Muscle layer of colon (tissue), 2 donors: ENCODE results near the gene POM121C.
"Not testable (repeated sequence)": the region's sequence is repeated elsewhere in the genome, so short reads cannot be mapped to it uniquely, and the experiment has no call there.

ENCODE experiments used
- H3K27ac ChIP-seq: one replicate; pipeline ENCODE4 v1.7.0; 2013; ENCODE audit warnings: low read depth, mild to moderate bottlenecking, low read length, moderate library complexity
- H3K27me3 ChIP-seq, 2 donors: one replicate each; pipeline ENCODE4 v1.7.0; 2013; ENCODE audit warnings: low read length in 2 of 2, mild to moderate bottlenecking in 2 of 2; ENCODE audit not compliant: insufficient read depth in 2 of 2, control insufficient read depth in 1 of 2
- H3K36me3 ChIP-seq: one replicate; pipeline ENCODE4 v1.7.0; 2013; ENCODE audit warnings: mild to moderate bottlenecking, low read length; ENCODE audit not compliant: insufficient read depth
- H3K4me1 ChIP-seq: one replicate; pipeline ENCODE4 v1.7.0; 2013; ENCODE audit warnings: mild to moderate bottlenecking, low read length; ENCODE audit not compliant: insufficient read depth
- H3K4me3 ChIP-seq, 2 donors: one replicate each; pipeline ENCODE4 v1.7.0; 2013; ENCODE audit warnings: low read length in 2 of 2, low read depth in 1 of 2, mild to moderate bottlenecking in 1 of 2, moderate library complexity in 1 of 2
- H3K9ac ChIP-seq: one replicate; pipeline ENCODE4 v1.7.0; 2013; ENCODE audit warnings: low read length
- H3K9me3 ChIP-seq: one replicate; pipeline ENCODE4 v1.7.0; 2013; ENCODE audit warnings: mild to moderate bottlenecking, low read length
- donor health status: abdominal sarcoma.
- donor health status: Adenocarcinoma of cecum.

POM121C gene

DNA sequence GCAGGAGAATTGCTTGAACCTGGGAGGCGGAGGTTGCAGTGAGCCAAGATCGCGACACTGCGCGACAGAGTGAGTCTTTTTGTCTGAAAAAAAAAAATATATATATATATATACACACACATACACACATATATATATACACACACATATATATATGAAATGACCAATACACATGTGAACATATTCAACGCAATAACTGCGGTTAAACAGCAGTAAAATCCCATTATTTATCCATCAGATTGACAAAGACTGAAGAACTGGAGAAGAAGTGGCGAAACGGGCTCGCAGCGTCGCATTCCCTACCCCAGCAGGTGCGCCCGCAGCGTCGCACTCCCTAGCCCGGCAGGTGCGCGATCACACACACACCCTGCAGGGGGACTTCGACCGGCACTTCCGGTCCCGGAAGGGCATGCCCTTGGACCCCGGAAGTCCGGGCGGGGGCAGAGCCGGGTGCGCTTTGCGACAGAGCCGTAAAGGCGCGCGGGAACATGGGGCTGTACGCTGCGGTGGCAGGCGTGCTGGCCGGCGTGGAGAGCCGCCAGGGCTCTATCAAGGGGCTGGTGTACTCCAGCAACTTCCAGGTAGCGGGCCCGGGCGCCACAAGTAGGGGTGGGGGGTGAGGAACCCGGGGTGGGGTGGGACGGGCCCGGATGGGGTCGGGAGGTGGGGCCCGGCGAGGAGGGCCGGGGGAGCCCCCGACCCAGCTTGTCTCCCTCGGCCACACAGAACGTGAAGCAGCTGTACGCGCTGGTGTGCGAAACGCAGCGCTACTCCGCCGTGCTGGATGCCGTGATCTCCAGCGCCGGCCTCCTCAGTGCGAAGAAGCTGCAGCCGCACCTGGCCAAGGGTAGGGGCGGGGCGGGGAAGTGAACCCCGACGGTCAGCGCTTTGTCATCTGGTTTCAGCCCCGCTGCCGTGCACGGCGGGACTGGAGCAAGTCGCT, 75.9 kb downstream of the POM121C start:
- not testable (repeated sequence) for H3K9ac ChIP-seq, H3K36me3 ChIP-seq

DNA sequence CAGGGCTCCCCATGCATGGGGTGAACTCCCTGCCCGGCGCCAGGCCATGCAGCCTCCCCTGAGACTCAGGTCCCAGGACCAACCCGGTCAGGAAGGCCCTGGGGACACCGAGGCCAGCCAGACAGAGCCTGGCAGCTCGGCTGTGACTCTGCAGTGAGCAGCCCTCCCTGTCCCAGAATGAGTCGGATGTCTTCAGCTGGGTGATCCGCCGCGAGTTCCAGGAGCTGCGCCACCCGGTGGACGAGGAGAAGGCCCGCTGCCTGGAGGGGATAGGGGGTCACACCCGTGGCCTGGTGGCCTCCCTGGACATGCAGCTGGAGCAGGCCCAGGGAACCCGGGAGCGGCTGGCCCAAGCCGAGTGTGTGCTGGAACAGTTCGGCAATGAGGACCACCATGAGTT, 81.4 kb downstream of the POM121C start:
- H3K4me3 ChIP-seq, H3K4me1 ChIP-seq, H3K9ac ChIP-seq, H3K27me3 ChIP-seq, H3K36me3 ChIP-seq, H3K9me3 ChIP-seq, H3K27ac ChIP-seq: not testable (repeated sequence)

More for the DNA sequence above, 75.9 kb downstream of the POM121C start:
- not testable (repeated sequence) for H3K4me1 ChIP-seq, H3K27me3 ChIP-seq, H3K4me3 ChIP-seq, H3K27ac ChIP-seq, H3K9me3 ChIP-seq

DNA sequence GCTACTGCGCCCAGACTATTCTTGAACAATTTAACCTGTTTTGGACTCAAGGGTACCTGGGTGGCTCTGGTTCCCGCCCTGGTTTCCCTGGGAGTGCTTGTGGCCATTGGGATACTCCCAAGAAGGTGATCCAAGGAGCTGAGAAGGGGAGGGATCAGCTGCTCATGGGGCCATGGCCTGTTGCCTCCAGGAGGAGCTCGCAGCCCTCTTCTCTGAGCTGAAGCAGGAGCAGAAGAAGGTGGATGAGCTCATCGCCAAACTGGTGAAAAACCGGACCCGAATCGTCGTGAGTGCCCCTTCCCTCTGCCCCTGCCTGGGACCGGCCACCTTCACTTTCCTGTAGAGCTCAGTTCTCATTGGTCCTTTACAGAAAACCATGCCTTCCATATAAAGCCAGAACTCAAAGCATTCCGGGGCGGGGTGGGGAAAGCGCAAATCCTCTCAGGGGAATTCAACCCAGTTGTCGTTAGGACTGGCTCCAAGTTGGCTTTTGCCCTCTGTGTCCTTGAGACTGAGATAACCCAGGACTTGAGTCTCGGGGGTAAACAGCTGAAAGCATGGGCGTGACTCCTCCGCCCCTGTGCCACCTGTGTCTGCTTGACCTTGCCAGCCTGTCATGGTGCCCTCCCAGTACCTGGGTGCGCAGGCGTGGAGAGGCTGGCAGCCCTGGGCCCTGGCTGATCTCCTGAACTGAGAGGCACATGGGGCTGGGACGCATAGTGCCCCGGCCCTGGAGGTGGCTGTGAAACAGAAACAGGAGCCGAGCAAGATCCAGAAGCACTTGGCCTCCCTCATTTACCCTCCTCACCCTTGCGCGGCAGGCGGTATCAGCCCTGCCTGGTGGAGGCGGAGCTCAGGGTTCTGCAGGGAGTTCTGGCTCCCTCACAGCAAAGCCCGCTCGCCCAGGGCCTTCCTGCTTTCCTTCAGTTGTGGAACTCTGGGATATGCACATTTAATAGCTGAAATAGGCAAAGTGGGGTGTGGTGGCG, 82.3 kb downstream of the POM121C start:
- H3K36me3 ChIP-seq, H3K9me3 ChIP-seq, H3K27ac ChIP-seq, H3K4me3 ChIP-seq, H3K9ac ChIP-seq, H3K4me1 ChIP-seq, H3K27me3 ChIP-seq: not testable (repeated sequence)

DNA sequence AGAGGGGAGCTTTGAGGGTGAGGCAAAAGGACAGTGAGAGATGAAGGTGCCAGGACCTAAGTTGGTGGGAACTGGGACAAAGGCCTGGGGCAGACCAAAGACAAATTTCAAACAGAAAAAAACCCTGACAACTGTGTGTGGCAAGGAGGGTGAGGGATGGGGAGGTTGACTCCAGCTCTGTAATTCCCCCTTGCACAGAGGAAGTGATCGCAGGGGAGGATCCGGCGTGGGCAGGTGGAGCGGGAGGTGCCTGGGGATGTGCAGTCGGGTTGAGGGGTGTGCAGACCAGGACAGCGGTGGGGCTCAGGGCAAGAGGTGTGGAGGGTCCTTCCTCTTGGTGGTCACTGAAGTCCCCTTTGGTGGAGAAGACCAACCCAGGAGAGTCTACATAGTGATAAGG, 85.5 kb downstream of the POM121C start:
- not testable (repeated sequence) for H3K9me3 ChIP-seq

DNA sequence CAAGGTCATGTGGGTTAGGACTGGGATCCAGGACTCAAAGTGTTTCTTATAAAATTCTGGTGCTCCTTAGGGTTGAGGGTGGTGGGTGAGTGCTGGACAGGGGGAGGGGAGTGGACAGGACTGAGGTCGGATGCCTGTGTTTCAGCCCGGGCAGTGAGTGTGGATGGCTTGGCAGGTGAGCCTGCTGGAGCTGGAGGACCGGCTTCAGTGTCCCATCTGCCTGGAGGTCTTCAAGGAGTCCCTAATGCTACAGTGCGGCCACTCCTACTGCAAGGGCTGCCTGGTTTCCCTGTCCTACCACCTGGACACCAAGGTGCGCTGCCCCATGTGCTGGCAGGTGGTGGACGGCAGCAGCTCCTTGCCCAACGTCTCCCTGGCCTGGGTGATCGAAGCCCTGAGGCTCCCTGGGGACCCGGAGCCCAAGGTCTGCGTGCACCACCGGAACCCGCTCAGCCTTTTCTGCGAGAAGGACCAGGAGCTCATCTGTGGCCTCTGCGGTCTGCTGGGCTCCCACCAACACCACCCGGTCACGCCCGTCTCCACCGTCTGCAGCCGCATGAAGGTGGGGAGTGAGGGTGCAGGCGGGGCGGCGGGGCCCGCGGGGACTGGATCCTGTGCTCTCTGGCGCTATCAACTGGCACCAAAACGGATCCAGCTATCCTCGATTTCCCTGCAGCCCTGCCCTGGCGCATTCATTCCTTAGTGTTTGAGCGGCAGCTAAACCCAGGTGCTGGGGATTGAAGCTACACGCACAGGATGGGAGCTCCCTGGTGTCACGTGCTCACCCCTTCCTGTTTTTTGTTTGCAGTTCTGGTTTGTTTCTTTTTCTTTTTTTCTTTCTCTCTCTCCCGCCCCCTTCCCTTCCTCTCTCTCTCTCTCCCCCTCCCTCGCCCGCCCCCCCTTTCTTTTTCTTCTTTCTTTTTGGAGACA, 87.1 kb downstream of the POM121C start:
- H3K4me1 ChIP-seq, H3K36me3 ChIP-seq, H3K27me3 ChIP-seq, H3K27ac ChIP-seq, H3K4me3 ChIP-seq, H3K9me3 ChIP-seq, H3K9ac ChIP-seq: not testable (repeated sequence)

More for the DNA sequence above, 85.5 kb downstream of the POM121C start:
- not testable (repeated sequence) for H3K36me3 ChIP-seq, H3K4me3 ChIP-seq, H3K4me1 ChIP-seq, H3K9ac ChIP-seq, H3K27ac ChIP-seq, H3K27me3 ChIP-seq

DNA sequence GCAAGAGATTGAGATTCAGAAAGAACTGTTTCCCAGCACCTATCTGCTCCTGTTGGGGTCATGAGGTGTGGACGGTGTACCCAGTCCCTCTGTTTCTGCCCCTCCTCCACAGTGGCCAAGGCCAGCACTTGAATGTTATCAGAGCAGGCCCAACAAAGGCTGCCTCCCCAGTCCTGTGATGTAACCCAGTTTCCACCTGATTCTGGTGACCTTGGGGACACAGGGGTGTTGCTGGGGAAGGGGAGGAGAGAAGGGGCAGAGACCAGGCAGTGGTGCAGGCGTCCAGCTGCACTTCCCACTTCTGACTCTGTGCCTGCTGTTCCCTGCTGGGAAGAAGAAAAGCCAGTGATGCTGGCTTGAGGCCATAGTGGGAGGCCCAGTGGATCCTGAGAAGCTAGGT, 88.2 kb downstream of the POM121C start:
- not testable (repeated sequence) for H3K9me3 ChIP-seq, H3K4me1 ChIP-seq, H3K36me3 ChIP-seq, H3K9ac ChIP-seq, H3K4me3 ChIP-seq, H3K27ac ChIP-seq, H3K27me3 ChIP-seq

DNA sequence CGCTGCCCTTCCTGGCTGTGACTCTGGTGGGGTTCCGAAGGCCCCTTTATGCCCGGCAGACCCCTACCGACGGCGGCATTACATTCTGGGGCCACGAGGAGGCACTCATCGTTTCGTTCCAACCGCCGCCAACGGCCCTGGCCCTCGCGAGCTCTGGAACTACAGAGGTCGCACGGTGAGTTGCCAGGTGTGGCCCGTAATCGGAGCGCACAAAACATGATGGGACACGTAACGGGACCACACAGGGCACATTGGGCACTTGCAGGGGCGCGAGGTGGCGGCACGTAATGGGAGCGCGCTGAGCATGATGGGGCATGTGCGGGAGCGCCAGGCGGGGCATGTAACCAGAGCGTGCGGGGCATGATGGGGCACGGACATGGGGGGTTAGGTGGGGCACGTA, 90.8 kb downstream of the POM121C start, which contains the start of gene TRIM73:
TRIM73 (plus strand) TSS at position 301 of the 400 bp plus-strand sequence. CDS start 3,305 bp downstream, outside the sequence.
- not testable (repeated sequence) for H3K36me3 ChIP-seq, H3K27ac ChIP-seq, H3K4me3 ChIP-seq, H3K9ac ChIP-seq, H3K4me1 ChIP-seq, H3K27me3 ChIP-seq, H3K9me3 ChIP-seq

DNA sequence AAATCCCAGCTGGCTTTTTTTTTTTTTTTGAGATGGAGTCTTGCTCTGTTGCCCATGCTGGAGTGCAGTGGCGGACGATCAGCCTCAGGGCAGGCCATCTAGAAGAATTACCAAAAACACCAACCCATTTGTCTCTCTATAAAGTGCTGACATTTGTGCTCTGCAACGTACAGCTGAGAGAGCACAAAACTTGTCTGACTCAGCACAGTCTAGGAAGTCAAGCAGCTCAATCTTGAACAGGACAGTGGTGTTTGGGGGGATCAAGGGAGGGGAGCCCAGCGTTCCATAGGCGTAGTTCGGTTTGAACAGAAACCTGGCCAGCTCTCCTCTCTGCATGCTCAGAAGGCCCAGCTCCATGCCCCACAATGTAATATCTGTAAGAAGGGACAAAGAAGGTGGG, 92.9 kb downstream of the POM121C start:
- not testable (repeated sequence) for H3K9ac ChIP-seq, H3K4me1 ChIP-seq

DNA sequence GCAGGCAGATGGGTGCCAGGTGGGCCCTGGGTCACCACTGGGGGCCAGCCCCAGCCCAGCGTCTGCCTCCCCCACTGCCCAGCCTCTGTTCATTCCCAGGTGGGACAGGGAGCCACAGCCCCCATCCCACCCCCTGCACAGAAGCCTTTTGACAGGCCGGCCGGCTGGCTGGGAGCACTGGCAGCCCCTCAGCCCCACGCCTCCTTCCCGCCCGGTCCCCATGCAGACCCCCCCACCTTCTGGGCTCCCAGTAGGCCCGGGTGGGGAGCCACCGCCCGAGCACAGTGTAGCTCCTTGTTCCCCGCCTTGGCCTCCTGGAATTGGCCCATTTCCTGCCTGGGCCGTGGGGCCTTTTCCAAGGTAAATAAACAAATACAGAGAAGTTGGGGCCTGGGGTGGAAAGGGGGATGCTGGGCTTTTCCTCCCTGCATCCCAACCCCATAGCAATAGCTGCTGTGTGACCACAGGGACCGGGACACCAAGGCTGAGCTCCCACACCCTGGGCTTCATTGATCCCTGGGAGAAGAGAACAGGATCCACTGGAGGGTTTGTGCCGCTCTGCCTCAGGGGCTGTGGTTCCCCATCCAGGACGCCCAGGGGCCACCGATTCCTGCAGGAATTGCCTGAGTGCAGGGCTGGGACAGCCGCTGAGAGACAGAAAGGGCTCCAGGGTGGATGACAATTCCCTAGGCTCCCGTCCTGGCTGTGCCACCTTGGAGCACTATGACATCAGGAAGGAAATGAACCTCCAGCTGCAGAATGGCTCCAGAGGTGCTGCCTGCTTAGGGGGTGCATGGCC, 111.4 kb downstream of the POM121C start:
- H3K27me3 ChIP-seq, H3K4me1 ChIP-seq, H3K9me3 ChIP-seq, H3K36me3 ChIP-seq, H3K9ac ChIP-seq, H3K27ac ChIP-seq, H3K4me3 ChIP-seq: not testable (repeated sequence)

More for the DNA sequence above, 92.9 kb downstream of the POM121C start:
- not testable (repeated sequence) for H3K27me3 ChIP-seq, H3K9me3 ChIP-seq, H3K36me3 ChIP-seq, H3K27ac ChIP-seq, H3K4me3 ChIP-seq

DNA sequence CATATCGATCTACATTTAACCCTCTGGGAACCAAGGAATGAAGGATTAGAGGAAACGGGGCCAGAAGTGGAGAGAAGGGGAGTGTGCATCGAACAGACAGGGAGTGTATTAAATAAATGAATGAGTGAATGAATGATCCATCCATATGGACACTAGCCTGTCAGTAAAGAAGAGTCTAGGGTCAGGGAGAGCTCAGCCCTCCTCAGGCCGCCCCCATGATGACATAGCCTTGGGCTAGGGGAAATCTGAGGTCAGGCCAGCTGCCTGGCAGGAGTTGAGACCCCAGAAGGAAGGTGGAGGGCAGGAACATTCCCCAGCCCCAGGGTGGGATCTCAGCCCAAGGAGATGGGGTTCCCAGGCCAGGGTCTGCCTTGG, 112.0 kb downstream of the POM121C start:
- not testable (repeated sequence) for H3K27me3 ChIP-seq, H3K9ac ChIP-seq, H3K36me3 ChIP-seq, H3K27ac ChIP-seq, H3K9me3 ChIP-seq, H3K4me1 ChIP-seq, H3K4me3 ChIP-seq
